Measurements from ENCODE around the gene DDX21.
"Not testable (repeated sequence)": the region's sequence is repeated elsewhere in the genome, so short reads cannot be mapped to it uniquely, and the experiment has no call there.

Gene DDX21

GRCh38 chr10:68955832-68956532 is at the start of gene DDX21:
DDX21 (plus strand) TSS chr10:68956170; CDS start chr10:68956226, 56 bp downstream.
- peak; percentile 96 for DNase-seq (ENCODE audit: low spot score)

GRCh38 chr10:68924593-68924992 is 31.4 kb upstream of the DDX21 start:
- DNase-seq (ENCODE audit: low spot score): no peak

GRCh38 chr10:68925489-68925888 is 30.5 kb upstream of the DDX21 start:
- no peak for DNase-seq (ENCODE audit: low spot score)

- not testable (repeated sequence) for DNase-seq (ENCODE audit: low spot score)
These were observed 26.8 kb upstream of the DDX21 start for GRCh38 chr10:68929157-68929556.

- DNase-seq (ENCODE audit: low spot score): not testable (repeated sequence)
These were observed 26.1 kb upstream of the DDX21 start for GRCh38 chr10:68929888-68930287.

GRCh38 chr10:68932860-68933259 is 23.1 kb upstream of the DDX21 start:
- not testable (repeated sequence) for DNase-seq (ENCODE audit: low spot score)

GRCh38 chr10:68934994-68935393 is 21.0 kb upstream of the DDX21 start:
- DNase-seq (ENCODE audit: low spot score): no peak

GRCh38 chr10:68938117-68938516 is 17.9 kb upstream of the DDX21 start:
- DNase-seq (ENCODE audit: low spot score): peak; percentile 12

GRCh38 chr10:68938884-68939283 is 17.1 kb upstream of the DDX21 start:
- no peak for DNase-seq (ENCODE audit: low spot score)

- DNase-seq (ENCODE audit: low spot score): not testable (repeated sequence)
These were observed 15.1 kb upstream of the DDX21 start for GRCh38 chr10:68940917-68941316.

GRCh38 chr10:68950598-68950997 is 5.4 kb upstream of the DDX21 start:
- DNase-seq (ENCODE audit: low spot score): no peak

GRCh38 chr10:68954904-68955303 is 1.1 kb upstream of the DDX21 start:
- DNase-seq (ENCODE audit: low spot score): no peak

- DNase-seq (ENCODE audit: low spot score): peak; percentile 37
These were observed 577 bp upstream of the DDX21 start for GRCh38 chr10:68955355-68955831.

GRCh38 chr10:68957284-68957615 is 1.3 kb downstream of the DDX21 start:
- DNase-seq (ENCODE audit: low spot score): no peak

GRCh38 chr10:68957654-68958053 is 1.7 kb downstream of the DDX21 start:
- DNase-seq (ENCODE audit: low spot score): no peak

GRCh38 chr10:68959695-68960527 is 3.9 kb downstream of the DDX21 start:
- DNase-seq (ENCODE audit: low spot score): no peak

- DNase-seq (ENCODE audit: low spot score): no peak
These were observed 7.2 kb downstream of the DDX21 start for GRCh38 chr10:68963151-68963550.

- DNase-seq (ENCODE audit: low spot score): no peak
These were observed 18.0 kb downstream of the DDX21 start for GRCh38 chr10:68973975-68974374.

GRCh38 chr10:68975936-68976473 is 20.0 kb downstream of the DDX21 start:
- DNase-seq (ENCODE audit: low spot score): not testable (repeated sequence)

GRCh38 chr10:68979738-68980137 is 23.8 kb downstream of the DDX21 start:
- not testable (repeated sequence) for DNase-seq (ENCODE audit: low spot score)

- no peak for DNase-seq (ENCODE audit: low spot score)
These were observed 25.1 kb downstream of the DDX21 start for GRCh38 chr10:68981074-68981473.

GRCh38 chr10:68982389-68982788 is 26.4 kb downstream of the DDX21 start:
- no peak for DNase-seq (ENCODE audit: low spot score)

GRCh38 chr10:68987611-68988010 is 31.6 kb downstream of the DDX21 start:
- DNase-seq (ENCODE audit: low spot score): no peak
